ENCODE measurements around the gene SMAD3. TPM values are rescaled to one million over a fixed set of nuclear protein-coding genes. Genes with fewer than 3 reads are reported as not detected.

Gene SMAD3
- total RNA-seq, 1 donor from 2014 or later: 8.2 TPM

- peaks cover 5% of the 10 kb centered on the region for H3K27me3 Mint-ChIP-seq (ENCODE audit: unreplicated experiment)
- H3K27ac Mint-ChIP-seq (ENCODE audit: unreplicated experiment): no peak overlapping the region
- H3K4me1 Mint-ChIP-seq (ENCODE audit: unreplicated experiment): peaks cover 5% of the 10 kb centered on the region
- no peak overlapping the region for H3K4me3 Mint-ChIP-seq (ENCODE audit: unreplicated experiment)
- no peaks in the 10 kb centered on the region for H3K9me3 Mint-ChIP-seq (ENCODE audit: unreplicated experiment)
- no peaks in the 10 kb centered on the region for H3K36me3 Mint-ChIP-seq (ENCODE audit: low read depth, unreplicated experiment)
- no peak for DNase-seq (ENCODE audit: low spot score)
- TF ChIP-seq CTCF (IDR thresholded peaks at IDR 0.05; ENCODE audit: unreplicated experiment): no peak
Measured at GRCh38 chr15:67127965-67128364, 62.6 kb downstream of the SMAD3 start.

GRCh38 chr15:67130166-67130565 is 64.8 kb downstream of the SMAD3 start:
- DNase-seq (ENCODE audit: low spot score): no peak
- H3K36me3 Mint-ChIP-seq (ENCODE audit: low read depth, unreplicated experiment): no peaks in the 10 kb centered on the region
- H3K27ac Mint-ChIP-seq (ENCODE audit: unreplicated experiment): no peak overlapping the region
- no peak for TF ChIP-seq CTCF (IDR thresholded peaks at IDR 0.05; ENCODE audit: unreplicated experiment)
- peaks cover 16% of the 10 kb centered on the region for H3K4me1 Mint-ChIP-seq (ENCODE audit: unreplicated experiment)
- H3K4me3 Mint-ChIP-seq (ENCODE audit: unreplicated experiment): no peak overlapping the region
- H3K27me3 Mint-ChIP-seq (ENCODE audit: unreplicated experiment): peaks cover 5% of the 10 kb centered on the region
- H3K9me3 Mint-ChIP-seq (ENCODE audit: unreplicated experiment): no peaks in the 10 kb centered on the region

GRCh38 chr15:67130673-67131601 is 65.5 kb downstream of the SMAD3 start:
- no peaks in the 10 kb centered on the region for H3K36me3 Mint-ChIP-seq (ENCODE audit: low read depth, unreplicated experiment)
- H3K27ac Mint-ChIP-seq (ENCODE audit: unreplicated experiment): no peak overlapping the region
- no peak for TF ChIP-seq CTCF (IDR thresholded peaks at IDR 0.05; ENCODE audit: unreplicated experiment)
- no peak for DNase-seq (ENCODE audit: low spot score)
- peaks cover 16% of the 10 kb centered on the region for H3K4me1 Mint-ChIP-seq (ENCODE audit: unreplicated experiment)
- peaks cover 5% of the 10 kb centered on the region for H3K27me3 Mint-ChIP-seq (ENCODE audit: unreplicated experiment)
- no peak overlapping the region for H3K4me3 Mint-ChIP-seq (ENCODE audit: unreplicated experiment)
- H3K9me3 Mint-ChIP-seq (ENCODE audit: unreplicated experiment): no peaks in the 10 kb centered on the region

- H3K4me3 Mint-ChIP-seq (ENCODE audit: unreplicated experiment): no peak overlapping the region
- DNase-seq (ENCODE audit: low spot score): no peak
- peaks cover 14% of the 10 kb centered on the region for H3K4me1 Mint-ChIP-seq (ENCODE audit: unreplicated experiment)
- H3K9me3 Mint-ChIP-seq (ENCODE audit: unreplicated experiment): no peaks in the 10 kb centered on the region
- H3K27me3 Mint-ChIP-seq (ENCODE audit: unreplicated experiment): peaks cover 5% of the 10 kb centered on the region
- no peak overlapping the region for H3K27ac Mint-ChIP-seq (ENCODE audit: unreplicated experiment)
- TF ChIP-seq CTCF (IDR thresholded peaks at IDR 0.05; ENCODE audit: unreplicated experiment): no peak
- no peaks in the 10 kb centered on the region for H3K36me3 Mint-ChIP-seq (ENCODE audit: low read depth, unreplicated experiment)
Measured at GRCh38 chr15:67132276-67132675, 66.9 kb downstream of the SMAD3 start.

- no peak for TF ChIP-seq CTCF (IDR thresholded peaks at IDR 0.05; ENCODE audit: unreplicated experiment)
- Mint-ChIP-seq H3K4me1 (ENCODE audit: unreplicated experiment) (peaks cover 11% of the 10 kb centered on the region), H3K27ac (ENCODE audit: unreplicated experiment) (no peak overlapping the region), H3K9me3 (ENCODE audit: unreplicated experiment) (no peaks in the 10 kb centered on the region), H3K27me3 (ENCODE audit: unreplicated experiment) (peaks cover 2% of the 10 kb centered on the region), H3K36me3 (ENCODE audit: low read depth, unreplicated experiment) (no peaks in the 10 kb centered on the region), H3K4me3 (ENCODE audit: unreplicated experiment) (no peak overlapping the region)
- DNase-seq (ENCODE audit: low spot score): no peak
Measured at GRCh38 chr15:67133026-67133425, 67.6 kb downstream of the SMAD3 start.
